Vagina (tissue), 2 donors: ENCODE measurements around the gene DLL4.

Source experiments
- CTCF ChIP-seq, 3 experiments: fragments of 450-650 bp in 2 of 3; fragments of 200-600 bp in 1 of 3; sonication (generic) in 1 of 3; IDR thresholded peaks; one replicate each; pipeline ENCODE4 v1.5.1; 2017 to 2019; ENCODE audit warnings: antibody characterized with exemption in 3 of 3, mild to moderate bottlenecking in 2 of 3, moderate library complexity in 2 of 3
- POLR2A ChIP-seq, 2 donors: fragments of 450-650 bp; IDR thresholded peaks; one replicate each; pipeline ENCODE4 v1.6.1; 2017; ENCODE audit warnings: antibody characterized with exemption in 2 of 2, mild to moderate bottlenecking in 2 of 2, moderate library complexity in 2 of 2

- no peak for TF ChIP-seq POLR2A (IDR thresholded peaks at IDR 0.05)
- TF ChIP-seq CTCF (IDR thresholded peaks at IDR 0.05) = no peak
Observed at GRCh38 chr15:40893019-40893670, 36.0 kb upstream of the DLL4 start.
